ENCODE measurements around the gene REM2.

DNA sequence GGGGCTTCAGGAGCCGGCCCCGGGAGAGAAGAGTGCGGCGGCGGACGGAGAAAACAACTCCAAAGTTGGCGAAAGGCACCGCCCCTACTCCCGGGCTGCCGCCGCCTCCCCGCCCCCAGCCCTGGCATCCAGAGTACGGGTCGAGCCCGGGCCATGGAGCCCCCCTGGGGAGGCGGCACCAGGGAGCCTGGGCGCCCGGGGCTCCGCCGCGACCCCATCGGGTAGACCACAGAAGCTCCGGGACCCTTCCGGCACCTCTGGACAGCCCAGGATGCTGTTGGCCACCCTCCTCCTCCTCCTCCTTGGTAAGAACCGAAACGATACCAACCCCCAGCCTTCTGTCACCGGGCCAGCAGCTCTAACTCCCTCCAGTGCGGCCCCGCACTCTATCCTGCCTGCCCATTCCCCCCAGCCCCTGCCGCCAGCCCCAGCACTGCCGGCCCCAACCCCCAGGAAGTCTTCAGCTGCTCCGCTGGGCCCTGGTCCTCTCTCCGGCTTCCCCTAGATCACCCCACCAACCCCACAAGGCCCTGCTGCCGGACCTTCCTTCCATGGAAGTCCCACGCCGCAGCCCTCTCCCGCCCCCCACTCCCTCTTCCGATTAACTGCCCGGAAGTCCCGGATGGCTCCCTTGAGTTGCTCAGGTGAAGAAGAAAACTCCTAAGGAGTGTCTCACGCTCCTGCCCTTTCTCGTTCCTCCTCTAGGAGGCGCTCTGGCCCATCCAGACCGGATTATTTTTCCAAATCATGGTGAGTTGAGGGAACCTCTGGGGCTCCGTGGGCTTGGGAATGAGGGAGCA, 10.8 kb upstream of the REM2 start:
- TF ChIP-seq BHLHE40 (IDR thresholded peaks at IDR 0.05; ENCODE audit: borderline replicate concordance) = no peak
- TF ChIP-seq SUZ12 (IDR thresholded peaks at IDR 0.05) = no peak
- TF ChIP-seq FOXM1 (IDR thresholded peaks at IDR 0.05; ENCODE audit: borderline replicate concordance) = no peak
- TF ChIP-seq FOXA1 (IDR thresholded peaks at IDR 0.05) = no peak
- no peak for TF ChIP-seq SP1 (IDR thresholded peaks at IDR 0.05)
- no peak for TF ChIP-seq FOXK2 (IDR thresholded peaks at IDR 0.05)
- no peak for TF ChIP-seq L3MBTL2 (conservative IDR thresholded peaks at IDR 0.05)
